ENCODE measurements around the gene TLR1. TPM values are rescaled to one million over a fixed set of nuclear protein-coding genes. Genes with fewer than 3 reads are reported as not detected.
"Not testable (repeated sequence)": the region's sequence is repeated elsewhere in the genome, so short reads cannot be mapped to it uniquely, and the experiment has no call there.

The TLR1 gene
- total RNA-seq, 1 donor from 2014 or later, result 25.4 TPM

DNA sequence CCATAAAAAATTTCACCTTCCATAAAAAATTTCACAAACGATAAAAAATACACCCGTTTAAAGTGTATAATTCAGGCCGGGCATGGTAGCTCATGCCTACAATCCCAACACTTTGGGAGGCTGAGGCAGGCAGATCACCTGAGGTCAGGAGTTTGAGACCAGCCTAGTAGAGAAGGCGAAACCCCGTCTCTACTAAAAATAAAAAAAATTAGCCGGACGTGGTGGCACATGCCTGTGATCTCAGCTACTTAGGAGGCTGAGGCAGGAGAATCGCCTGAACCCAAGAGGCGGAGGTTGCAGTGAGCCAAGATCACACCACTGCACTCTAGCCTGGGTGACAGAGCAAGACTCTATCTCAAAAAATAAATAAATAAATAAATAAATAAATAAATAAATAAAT is 1.7 kb upstream of the TLR1 start:
- not testable (repeated sequence) for DNase-seq (ENCODE audit: low spot score)

DNA sequence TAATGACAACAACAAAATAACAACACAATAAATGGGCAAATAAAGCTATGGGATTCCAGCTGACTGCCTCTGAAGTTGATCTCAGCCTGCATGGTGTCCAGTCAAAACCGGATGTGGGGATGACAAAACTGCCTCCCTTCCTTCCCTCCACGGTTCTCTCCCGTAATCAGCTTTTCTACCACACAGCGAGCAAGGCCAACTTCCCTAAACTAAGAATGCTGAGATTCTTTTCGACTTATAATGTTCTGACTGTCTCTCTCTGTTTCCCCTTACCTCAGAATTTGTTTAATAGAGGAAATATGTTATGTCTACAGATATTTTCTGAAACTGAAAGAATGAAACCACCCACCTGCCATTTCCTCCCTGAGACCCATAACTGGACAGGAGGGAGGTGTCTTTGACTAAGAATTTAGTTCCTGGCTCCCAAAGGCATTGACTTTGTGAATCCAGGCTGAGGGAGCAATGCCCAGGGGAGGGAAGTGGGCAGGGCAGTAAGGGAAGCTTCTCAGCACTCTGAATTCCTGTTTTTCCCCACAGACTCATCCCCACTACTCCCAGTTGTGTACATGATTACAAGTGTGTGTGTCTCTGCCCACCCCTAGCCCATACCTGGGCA is 1.0 kb upstream of the TLR1 start:
- no peak for DNase-seq (ENCODE audit: low spot score)

DNA sequence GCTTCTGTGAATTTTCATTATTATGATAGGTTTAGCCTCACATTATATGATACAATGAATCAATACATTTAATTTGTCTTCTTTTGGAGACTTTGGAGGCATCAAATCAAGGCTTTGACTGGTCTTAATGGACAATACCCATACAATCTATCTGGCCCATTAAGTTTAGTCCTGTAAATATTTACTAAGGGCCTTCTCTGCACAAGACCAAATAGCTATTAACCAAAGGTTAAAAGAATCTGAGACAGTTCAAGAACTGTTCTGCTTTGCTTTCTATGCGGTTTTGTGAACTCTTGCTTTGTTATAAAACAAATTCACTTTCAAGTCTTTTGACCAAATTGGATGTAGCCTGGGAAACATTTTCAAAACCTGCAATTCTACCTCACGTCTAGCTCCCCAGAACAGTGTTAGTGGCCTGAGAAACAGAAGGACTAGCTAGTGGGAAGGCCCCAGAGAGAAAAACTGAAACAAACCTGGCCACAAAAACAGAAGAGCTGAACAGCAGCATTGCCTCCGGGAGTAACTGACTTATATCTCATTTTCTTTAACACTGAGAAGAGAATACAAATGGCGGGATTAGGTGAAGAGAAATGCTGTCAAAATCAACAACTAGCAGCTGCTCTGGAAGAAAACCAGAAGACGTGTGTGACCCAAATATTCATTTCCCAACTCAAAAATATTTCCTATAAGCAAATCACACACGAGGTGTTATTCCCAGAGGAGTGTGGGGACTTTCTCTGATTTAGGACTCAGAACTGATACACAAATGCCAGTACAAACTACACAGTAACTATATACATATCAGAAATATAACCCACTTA is 548 bp downstream of the TLR1 start:
- no peak for DNase-seq (ENCODE audit: low spot score)

DNA sequence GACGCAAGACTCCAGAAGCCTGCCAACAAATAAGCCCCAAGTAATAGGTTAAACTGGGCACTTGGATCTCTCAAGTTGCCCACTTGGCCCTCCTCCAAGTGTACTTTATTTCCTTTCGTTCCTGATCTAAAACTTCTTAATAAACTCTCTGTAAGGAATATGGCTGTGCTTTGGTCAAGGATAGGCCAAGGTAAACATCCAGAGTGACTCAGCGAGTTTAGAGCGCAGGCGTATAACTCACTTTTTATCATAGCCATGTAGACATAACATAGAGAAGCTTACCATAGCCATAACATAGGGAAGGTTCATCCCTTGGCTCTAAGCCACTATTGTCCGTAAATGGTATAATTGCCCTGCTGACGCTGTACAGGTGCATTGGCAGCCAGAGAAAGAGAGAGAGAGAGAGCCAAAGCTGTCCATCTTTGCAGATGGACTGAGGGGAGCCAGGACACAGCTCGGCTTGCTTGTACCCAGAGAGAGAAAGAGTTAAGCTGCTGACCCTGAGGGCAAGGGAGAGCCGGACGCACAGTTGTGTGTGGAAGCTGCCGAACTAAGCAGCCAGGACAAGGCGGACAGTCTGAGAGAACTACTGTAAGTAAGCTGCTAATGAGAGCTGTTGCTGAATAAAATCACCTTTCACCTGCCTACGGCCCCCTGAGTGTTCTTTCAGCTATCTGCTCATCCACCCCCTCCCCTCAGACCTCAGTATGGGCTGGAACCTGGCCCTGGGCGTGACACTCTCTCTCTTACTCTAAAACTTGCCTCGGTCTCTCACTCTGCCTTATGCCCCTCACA is 1.8 kb downstream of the TLR1 start:
- DNase-seq (ENCODE audit: low spot score), result no peak

DNA sequence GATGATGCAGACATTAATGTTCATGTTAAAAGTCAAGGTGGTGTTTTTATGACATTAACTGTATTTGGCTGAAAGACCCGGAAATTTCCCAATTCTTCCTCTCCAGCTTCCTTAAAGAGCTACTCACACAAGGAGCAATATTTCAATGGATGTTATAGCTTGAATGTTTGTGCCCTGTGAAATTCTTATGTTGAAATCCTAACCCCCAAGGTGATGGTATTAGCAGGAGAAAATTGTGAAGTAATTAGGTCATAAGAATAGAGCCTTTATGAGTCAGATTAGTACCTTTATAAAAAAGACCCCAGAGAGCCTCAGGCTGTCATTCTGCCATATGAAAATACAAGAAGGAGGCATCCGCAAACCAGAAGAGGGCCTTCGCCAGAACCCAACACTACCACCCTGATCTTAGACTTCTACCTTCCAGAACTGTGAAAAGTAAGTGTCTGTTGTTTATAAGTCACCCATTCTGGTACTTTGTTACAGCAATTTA is 3.6 kb downstream of the TLR1 start:
- no peak for DNase-seq (ENCODE audit: low spot score)

DNA sequence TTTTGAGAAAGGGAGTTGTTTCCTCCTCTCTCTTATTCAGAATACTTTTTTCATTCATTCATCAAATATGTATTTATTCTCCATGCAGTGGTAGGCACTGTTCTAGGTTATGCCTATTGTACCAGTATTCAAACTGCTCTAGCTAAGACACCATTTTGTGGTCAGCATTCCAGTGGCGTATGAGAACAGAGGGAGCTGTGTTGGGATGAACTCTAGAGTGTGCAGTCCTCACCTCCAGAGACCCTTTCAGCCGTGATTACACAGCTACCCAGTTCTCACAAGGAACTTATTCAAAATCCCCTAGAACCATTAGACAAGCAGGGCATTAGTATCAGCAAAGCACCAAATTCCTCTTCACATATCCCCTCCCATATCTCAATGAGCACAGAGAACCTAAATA is 4.2 kb downstream of the TLR1 start:
- no peak for DNase-seq (ENCODE audit: low spot score)

DNA sequence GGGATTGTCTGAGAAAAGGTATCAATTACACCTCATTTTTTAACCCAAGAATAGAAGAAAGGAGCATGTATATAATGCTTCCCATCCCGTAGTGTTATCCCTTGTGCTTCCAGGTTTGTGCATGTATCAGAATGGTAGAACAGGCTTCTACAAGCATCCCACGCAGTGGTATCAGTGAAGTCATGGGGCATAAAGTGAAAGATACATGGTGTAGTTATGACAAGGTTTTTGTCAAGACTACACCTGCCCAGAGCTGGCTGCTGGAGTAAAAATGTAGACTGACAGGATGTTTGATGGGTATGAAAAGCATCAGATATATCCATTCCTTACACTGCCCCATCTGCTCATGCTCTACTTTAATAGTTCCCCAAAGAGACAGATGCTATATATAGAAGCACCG is 9.5 kb downstream of the TLR1 start:
- DNase-seq (ENCODE audit: low spot score), result no peak

DNA sequence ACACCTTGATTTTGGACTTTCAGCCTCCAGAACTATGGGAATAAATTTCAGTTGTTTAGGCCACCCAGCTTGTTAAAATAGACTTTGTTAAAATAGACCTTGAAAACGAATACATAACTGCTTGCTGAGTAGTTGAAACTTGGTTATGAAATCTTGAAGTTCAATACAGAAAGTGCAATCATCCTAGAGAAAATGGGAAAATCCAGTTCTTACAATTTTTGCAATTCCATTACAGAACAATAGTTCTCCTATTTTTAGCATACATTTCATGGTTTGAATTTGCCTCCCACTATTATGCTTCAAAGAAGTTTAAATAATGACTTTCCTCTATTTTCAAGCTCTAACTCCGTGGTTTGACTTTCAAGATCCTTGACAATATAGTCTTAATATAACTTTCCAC is 10.5 kb downstream of the TLR1 start:
- no peak for DNase-seq (ENCODE audit: low spot score)

DNA sequence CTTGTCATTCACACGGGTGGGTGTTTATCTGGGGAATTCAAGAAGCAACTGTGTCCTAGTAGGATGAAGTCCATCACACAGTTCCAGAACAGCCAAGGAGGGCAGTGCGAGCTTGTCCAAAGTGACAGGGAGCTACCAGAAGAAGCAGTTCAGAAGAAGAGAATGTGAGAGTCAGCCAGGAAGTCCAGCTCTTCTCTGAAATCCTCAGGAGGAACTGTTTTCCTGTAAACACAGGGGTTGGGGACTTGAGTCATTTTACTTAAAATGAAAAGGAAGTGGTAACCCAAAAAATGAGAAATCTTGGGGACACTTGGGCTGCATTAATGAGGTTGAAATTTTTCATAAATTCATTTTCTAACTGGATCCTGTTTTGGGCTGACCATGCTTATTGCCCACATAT is 13.6 kb downstream of the TLR1 start:
- no peak for DNase-seq (ENCODE audit: low spot score)

DNA sequence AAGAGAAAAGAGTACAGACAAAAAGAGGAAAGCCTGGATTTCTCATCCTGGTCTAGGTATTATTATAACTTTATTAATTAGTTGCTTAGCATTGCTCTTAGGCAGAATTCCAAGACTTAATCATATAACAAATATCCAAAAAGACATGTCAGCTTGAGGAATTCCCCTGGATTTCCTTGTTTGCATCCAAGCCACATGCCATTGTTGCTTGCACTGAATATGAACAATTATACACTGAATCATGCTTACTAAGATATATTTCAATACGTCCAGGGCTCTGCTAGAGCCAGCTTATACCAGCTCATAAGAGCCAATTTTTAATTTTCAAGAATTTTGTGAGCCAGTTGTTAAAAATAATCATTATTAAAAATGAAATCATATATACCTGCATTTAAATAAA is 16.3 kb downstream of the TLR1 start:
- no peak for DNase-seq (ENCODE audit: low spot score)

DNA sequence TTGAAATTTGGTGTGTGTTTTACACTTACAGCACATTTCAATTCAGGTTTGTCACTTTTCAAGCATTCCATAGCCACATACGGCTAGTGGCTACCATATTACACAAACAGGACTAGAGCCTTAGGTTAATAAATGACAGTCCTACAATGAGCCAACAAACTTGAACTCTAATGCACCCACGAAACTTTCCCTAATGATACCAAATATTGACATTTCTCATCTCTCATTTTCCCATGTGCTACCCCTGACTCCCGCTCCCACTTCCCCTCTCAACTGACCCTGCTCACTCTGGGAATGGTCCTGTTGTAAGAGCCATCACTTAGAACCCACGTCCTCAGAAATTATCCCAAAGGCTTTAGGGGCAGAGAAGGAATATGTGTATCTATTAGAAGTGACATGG is 16.9 kb downstream of the TLR1 start:
- DNase-seq (ENCODE audit: low spot score), result no peak

DNA sequence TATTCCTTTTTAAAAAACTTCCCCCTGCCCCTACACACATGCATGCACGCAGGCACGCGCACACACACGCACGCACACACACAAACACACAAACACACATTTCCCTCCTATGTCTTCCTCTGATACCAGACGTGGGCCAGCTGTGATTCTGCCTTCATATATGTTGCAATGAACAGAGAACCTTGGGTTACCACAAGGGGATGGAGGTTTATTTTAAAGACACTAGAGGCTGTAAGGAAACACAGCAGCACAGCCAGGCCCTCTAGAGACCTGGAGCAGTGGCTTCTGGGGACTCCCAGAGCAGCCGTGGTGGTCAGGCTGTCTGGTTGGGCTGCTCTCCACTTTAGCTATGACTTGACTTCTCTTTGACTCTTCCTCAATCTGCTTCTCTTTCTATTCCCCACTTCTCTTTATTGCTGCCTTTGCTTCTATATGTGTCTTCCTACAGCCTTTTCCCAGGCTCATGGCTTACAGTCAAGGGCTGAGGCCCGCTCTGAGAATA is 18.6 kb downstream of the TLR1 start:
- no peak for DNase-seq (ENCODE audit: low spot score)

DNA sequence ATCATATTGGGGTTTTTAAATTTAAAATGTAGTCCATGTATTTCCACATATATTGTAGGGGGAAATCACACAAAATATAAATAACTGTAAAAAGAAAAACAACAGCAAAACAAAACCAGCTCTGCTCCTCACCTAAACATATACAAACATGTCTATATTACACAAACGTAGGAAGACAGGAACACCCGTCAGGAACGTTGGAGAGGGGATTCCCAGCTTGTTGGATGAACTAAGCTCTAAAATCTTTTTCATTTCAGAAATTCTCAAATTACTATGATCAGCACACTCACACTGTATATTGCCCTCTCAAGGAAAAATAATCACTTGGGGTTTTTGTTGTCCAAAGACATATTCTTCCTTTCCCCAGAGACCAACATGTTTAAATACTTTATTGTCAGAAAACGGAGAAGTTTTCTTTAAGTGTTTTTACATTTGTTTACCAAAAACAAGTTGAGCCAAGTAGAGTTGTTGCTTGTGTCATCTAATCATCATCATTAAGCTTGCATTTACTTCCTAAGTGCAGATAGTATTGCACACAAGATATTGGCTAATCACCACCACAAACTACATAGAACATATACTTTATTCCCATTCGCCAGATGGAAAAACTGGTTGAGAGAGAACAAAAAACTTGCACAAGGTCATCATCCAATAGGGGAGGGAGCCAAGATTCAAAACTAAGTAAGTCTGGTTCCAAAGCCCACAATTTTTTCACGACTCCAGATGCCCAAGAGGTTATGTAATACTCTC is 19.4 kb downstream of the TLR1 start:
- DNase-seq (ENCODE audit: low spot score), result no peak

DNA sequence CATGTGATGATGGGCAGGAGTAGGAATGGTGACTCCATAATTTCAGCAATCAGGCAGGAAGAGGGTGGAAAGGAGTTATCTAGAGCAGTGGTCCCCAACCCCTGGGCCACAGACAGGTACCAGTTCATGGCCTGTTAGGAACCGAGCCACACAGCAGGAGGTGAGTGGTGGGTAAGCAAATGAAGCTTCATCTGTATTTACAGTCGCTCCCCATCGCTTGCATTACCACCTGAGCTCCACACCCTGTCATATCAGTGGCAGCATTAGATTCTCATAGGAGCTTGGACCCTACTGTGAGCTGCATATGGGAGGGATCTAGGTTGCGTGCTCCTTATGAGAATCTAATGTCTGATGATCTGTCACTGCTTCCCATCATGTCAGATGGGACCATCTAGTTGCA is 20.4 kb downstream of the TLR1 start:
- DNase-seq (ENCODE audit: low spot score), result no peak

DNA sequence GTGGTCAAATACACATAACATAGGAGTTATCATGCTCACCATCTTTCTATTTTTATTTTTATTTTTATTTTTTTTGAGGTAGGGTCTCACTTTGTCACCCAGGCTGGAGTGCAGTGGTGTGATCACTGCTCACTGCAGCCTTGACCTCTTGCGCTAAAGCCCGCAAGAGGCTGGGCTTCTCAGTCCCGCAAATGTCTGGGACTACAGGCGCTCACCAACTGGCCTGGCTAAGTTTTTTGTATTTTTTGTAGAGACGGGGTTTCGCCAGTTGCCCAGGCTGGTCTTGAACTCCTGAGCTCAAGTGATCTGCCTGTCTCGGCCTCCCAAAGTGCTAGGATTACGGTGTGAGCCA is 21.5 kb downstream of the TLR1 start:
- DNase-seq (ENCODE audit: low spot score), result no peak

DNA sequence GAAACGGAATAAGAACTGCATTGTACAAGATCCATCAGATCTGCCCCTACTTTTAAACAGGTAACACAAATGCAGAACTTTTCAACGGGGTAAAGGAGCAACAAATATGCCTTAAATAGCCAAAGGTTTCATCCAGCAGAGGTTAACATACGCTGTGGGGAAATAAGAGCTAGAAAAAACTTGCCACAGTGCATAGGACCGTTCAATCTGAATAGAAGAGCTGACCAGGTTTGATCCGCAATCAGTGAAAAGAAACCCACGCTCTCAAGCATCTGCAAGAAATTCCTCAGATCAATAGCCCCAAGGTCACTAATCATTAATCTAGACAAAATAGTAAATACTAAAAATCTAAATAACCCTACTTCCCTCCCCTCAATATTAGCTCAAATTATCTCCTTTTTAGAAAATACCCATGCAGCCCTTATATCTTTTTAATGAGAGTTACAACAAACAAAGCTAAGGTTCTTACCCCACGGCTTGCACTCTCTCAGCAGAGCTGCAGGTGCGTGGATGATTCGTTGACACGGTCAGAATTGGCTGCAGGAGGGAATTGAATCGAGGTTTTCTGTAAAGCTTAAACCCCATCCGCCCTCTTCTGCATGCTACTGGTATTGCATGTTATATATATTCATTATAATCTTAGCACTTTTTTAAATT is 22.0 kb downstream of the TLR1 start, which contains the start of gene TLR10:
Gene TLR10, minus strand, starts transcription at position 539 of the 657 bp plus-strand sequence. CDS start 7,400 bp downstream, outside the sequence.
- no peak for DNase-seq (ENCODE audit: low spot score)

DNA sequence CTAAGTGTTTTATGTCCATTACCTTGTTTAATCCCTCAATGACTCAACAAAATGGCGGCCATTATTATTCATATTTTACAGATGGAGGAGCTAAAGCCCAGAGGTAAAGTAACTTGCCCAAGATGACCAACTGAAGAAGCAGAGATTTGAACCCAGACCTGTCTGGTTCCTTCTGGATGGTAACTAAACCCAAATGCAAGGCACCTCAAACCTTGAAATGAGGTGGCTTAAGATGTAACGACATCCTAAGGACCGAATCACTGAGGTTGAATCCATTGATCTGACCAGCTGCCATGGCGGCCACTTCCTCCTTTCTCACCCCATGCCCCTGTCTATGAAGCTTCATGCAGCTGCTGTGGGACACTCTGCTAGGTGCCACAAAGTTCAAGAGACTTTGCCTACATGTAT is 22.7 kb downstream of the TLR1 start:
- no peak for DNase-seq (ENCODE audit: low spot score)

DNA sequence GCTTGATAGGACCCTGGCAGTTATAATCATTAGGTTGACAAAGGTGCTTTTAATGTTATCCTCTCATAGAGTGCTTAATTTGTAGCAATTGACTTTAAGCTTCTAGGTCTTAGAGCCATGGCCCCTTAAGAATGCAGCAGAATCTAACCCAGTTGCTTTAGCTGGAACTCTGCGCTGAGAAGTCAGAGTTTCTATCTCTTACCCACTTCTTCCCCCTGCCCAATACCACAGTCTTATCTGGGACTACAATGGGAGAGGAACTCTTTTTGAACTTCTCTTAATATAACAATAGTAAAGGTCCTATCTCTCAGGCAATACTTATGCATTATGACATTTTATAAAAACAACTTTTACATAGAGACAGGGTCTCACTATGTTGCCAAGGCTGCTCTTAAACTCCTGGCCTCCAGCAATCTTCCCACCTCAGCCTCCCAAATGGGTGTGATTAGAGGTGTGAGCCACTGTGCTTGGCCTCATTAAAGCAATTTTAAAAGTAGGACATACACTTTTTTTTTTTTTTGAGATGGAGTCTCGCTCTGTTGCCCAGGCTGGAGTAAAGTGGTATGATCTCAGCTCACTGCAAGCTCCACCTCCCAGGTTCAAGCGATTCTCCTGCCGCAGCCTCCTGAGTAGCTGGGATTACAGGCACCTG is 23.6 kb downstream of the TLR1 start:
- no peak for DNase-seq (ENCODE audit: low spot score)

DNA sequence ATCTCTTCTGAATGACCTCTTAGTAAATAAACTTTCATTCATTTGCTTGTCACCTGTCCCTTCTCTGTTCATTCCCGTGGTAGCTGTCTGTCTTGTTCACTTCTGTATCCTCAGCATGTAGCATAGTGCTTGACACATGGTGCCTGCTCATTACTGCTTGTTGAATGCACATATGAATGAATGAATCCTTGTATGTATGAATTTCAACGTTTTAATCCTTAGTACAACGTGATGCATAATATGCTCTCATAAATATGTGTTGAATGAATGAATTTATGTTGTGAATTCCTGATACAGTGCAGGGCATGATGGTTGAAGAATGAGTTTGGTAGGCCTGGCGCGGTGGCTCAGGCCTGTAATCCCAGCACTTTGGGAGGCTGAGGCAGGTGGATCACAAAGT is 24.8 kb downstream of the TLR1 start:
- no peak for DNase-seq (ENCODE audit: low spot score)

DNA sequence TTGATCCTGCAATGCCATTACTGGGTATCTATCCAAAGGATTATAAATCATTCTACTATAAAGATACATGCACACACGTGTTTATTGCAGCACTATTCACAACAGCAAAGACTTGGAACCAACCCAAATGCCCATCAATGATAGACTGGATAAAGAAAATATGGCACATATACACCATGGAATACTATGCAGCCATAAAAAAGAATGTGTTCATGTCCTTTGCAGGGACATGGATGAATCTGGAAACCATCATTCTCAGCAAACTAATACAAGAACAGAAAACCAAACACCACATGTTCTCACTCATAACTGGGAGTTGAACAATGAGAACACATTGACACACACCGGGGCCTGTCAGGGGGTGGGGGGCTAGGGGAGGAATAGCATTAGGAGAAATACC is 26.7 kb downstream of the TLR1 start:
- DNase-seq (ENCODE audit: low spot score), result not testable (repeated sequence)

Measured in mesenteric fat pad (tissue), 1 donor.